Keratinocyte (primary cell): ENCODE measurements around the gene SCFD2.

Experiments used
- EZH2 ChIP-seq: IDR thresholded peaks from one replicate; pipeline ENCODE4 v1.6.1; 2012; ENCODE audit warnings: inconsistent platforms, mild to moderate bottlenecking, low read length, moderate library complexity
- TF ChIP-seq, protein P1 (sequence below), 3 experiments: IDR thresholded peaks in 1 of 3; conservative IDR thresholded peaks in 1 of 3; optimal IDR thresholded peaks in 1 of 3; 2 replicates in 2 of 3; 3 replicates in 1 of 3; pipeline versions ENCODE3 to v1.5.1; 2011; ENCODE audit warnings: low read length in 3 of 3, mild to moderate bottlenecking in 3 of 3, moderate library complexity in 2 of 3, control low read depth in 1 of 3, inconsistent platforms in 1 of 3; ENCODE audit not compliant: insufficient read depth in 2 of 3; ENCODE audit errors: extremely low read depth in 1 of 3

DNA sequence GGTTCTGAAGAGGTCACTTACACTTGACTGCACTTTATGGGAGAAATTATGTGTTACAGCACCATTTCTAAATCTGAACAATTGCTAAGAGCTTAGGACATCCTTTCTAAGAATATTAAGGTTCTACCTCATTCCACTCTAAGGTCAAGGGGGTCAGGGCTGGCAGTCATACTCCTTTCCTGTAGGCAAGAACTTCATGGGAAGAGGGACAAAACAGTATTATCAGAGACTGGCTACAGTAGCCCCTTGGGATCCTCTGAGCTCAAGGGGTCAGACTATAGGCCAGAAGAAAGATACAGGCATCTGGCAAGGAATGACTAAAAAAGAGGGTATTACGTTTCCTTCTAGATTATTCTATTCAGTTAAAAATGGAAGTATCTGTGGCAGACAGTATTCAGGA is 388.6 kb downstream of the SCFD2 start:
- TF ChIP-seq, protein P1, sequence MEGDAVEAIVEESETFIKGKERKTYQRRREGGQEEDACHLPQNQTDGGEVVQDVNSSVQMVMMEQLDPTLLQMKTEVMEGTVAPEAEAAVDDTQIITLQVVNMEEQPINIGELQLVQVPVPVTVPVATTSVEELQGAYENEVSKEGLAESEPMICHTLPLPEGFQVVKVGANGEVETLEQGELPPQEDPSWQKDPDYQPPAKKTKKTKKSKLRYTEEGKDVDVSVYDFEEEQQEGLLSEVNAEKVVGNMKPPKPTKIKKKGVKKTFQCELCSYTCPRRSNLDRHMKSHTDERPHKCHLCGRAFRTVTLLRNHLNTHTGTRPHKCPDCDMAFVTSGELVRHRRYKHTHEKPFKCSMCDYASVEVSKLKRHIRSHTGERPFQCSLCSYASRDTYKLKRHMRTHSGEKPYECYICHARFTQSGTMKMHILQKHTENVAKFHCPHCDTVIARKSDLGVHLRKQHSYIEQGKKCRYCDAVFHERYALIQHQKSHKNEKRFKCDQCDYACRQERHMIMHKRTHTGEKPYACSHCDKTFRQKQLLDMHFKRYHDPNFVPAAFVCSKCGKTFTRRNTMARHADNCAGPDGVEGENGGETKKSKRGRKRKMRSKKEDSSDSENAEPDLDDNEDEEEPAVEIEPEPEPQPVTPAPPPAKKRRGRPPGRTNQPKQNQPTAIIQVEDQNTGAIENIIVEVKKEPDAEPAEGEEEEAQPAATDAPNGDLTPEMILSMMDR (optimal IDR thresholded peaks at IDR 0.05 in 1 of 3, IDR thresholded peaks at IDR 0.05 in 1 of 3, conservative IDR thresholded peaks at IDR 0.05 in 1 of 3; ENCODE audit: extremely low read depth in 1 of 3, insufficient read depth in 2 of 3, low read length in 3 of 3) = no peak
- TF ChIP-seq EZH2 = no peak
